PFSK-1 (cell line): ENCODE results near the gene HRH3.

ENCODE experiments used
- FOXP2 ChIP-seq: optimal IDR thresholded peaks from 2 replicates; pipeline ENCODE3; 2011; ENCODE audit warnings: borderline replicate concordance, control low read depth, inconsistent platforms; ENCODE audit not compliant: insufficient read depth; ENCODE audit errors: extremely low read length, extremely low read depth
- POLR2AphosphoS5 ChIP-seq: IDR thresholded peaks from 2 replicates; pipeline ENCODE4 v1.6.1; 2012; ENCODE audit warnings: low read depth, mild to moderate bottlenecking, control low read depth, low read length, moderate library complexity
- SIN3A ChIP-seq: IDR thresholded peaks from 2 replicates; pipeline ENCODE4 v1.6.1; 2012; ENCODE audit warnings: mild to moderate bottlenecking, low read length, moderate library complexity, borderline replicate concordance; ENCODE audit not compliant: insufficient read depth
- TAF1 ChIP-seq: IDR thresholded peaks from 2 replicates; pipeline ENCODE4 v1.6.1; 2012; ENCODE audit warnings: low read length, control low read depth, borderline replicate concordance; ENCODE audit not compliant: insufficient read depth
- TF ChIP-seq, protein P1 (sequence below), 2 experiments: IDR thresholded peaks; 2 replicates each; pipeline versions ENCODE4 v1.6.1 to v1.8.0; 2011 to 2012; ENCODE audit warnings: low read depth in 2 of 2, low read length in 2 of 2, control low read depth in 1 of 2, inconsistent platforms in 1 of 2, mild to moderate bottlenecking in 1 of 2, moderate library complexity in 1 of 2; ENCODE audit not compliant: insufficient read depth in 1 of 2

The HRH3 gene

GRCh38 chr20:62167474-62167873 is 52.6 kb downstream of the HRH3 start:
- TF ChIP-seq POLR2AphosphoS5: no peak
- TF ChIP-seq, protein P1, sequence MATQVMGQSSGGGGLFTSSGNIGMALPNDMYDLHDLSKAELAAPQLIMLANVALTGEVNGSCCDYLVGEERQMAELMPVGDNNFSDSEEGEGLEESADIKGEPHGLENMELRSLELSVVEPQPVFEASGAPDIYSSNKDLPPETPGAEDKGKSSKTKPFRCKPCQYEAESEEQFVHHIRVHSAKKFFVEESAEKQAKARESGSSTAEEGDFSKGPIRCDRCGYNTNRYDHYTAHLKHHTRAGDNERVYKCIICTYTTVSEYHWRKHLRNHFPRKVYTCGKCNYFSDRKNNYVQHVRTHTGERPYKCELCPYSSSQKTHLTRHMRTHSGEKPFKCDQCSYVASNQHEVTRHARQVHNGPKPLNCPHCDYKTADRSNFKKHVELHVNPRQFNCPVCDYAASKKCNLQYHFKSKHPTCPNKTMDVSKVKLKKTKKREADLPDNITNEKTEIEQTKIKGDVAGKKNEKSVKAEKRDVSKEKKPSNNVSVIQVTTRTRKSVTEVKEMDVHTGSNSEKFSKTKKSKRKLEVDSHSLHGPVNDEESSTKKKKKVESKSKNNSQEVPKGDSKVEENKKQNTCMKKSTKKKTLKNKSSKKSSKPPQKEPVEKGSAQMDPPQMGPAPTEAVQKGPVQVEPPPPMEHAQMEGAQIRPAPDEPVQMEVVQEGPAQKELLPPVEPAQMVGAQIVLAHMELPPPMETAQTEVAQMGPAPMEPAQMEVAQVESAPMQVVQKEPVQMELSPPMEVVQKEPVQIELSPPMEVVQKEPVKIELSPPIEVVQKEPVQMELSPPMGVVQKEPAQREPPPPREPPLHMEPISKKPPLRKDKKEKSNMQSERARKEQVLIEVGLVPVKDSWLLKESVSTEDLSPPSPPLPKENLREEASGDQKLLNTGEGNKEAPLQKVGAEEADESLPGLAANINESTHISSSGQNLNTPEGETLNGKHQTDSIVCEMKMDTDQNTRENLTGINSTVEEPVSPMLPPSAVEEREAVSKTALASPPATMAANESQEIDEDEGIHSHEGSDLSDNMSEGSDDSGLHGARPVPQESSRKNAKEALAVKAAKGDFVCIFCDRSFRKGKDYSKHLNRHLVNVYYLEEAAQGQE (IDR thresholded peaks at IDR 0.05; ENCODE audit: insufficient read depth in 1 of 2, low read depth in 2 of 2, low read length in 2 of 2): no peak
- TF ChIP-seq TAF1: no peak
- no peak for TF ChIP-seq FOXP2
- no peak for TF ChIP-seq SIN3A

DNA sequence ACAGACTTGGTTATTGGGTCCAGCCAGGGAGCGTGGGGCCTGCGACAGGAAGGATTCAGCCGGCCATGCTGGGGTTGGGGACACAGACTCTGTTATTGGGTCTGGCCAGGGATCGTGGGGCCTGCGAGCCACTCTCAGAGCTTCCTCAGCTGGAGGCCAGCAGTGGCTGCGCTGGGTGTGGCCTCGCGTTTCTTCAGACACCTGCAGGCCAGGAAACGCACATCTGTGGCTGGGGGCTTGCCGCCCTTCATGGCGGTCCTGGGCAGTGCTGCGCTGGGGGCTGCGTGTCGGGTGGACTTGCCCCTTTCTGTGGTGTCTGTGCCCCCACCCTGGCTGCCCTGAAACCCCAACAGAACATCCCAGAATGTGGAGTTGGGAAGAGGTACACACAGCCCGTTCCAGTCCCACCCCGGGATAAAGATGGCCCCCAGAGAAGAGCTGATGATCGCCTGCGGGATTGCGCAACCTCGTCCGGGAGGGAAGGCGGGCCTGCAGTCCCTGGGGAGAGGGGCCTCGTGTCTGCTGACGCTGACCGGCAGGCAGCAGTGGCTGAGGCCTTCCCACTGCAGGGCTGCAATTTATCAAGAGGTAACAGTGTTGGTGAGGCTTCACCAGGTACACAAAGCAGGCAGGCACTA is 54.2 kb downstream of the HRH3 start:
- TF ChIP-seq, protein P1 (IDR thresholded peaks at IDR 0.05; ENCODE audit: insufficient read depth in 1 of 2, low read depth in 2 of 2, low read length in 2 of 2): no peak
- TF ChIP-seq SIN3A (no peak), TAF1 (no peak), FOXP2 (no peak)
